GM23338 (cell line): Measurements from ENCODE around the gene HIBADH. TPM values are rescaled to one million over a fixed set of nuclear protein-coding genes. Genes with fewer than 3 reads are reported as not detected.

ENCODE experiments used
- ATAC-seq: fragments of 200-7000 bp; cut with Tn5 transposase; 3 replicates; pipeline ENCODE4 v1.9.1; 2020
- DNase-seq: peaks from one replicate; pipeline ENCODE4 v3.0.0-alpha.2; 2015; ENCODE audit warnings: low spot score
- H2AFZ ChIP-seq: fragments of 200-600 bp; sonication (generic); 2 replicates; pipeline ENCODE4 v1.8.0; 2016; ENCODE audit warnings: antibody characterized with exemption, mild to moderate bottlenecking, moderate library complexity
- H3F3A ChIP-seq: fragments of 200-600 bp; sonication (generic); replicated peaks from 2 replicates; pipeline ENCODE4 v1.8.0; 2017; ENCODE audit warnings: antibody characterized with exemption, mixed run types, low read depth
- H3K27ac ChIP-seq: fragments of 200-600 bp; sonication (generic); 2 replicates; pipeline ENCODE4 v1.6.1; 2016; ENCODE audit warnings: low read depth
- H3K27me3 ChIP-seq: fragments of 200-600 bp; sonication (generic); 2 replicates; pipeline ENCODE4 v1.8.0; 2016; ENCODE audit warnings: mild to moderate bottlenecking, mixed run types, moderate library complexity; ENCODE audit not compliant: insufficient read depth
- H3K36me3 ChIP-seq: fragments of 200-600 bp; sonication (generic); 2 replicates; pipeline ENCODE4 v1.8.0; 2016; ENCODE audit warnings: mild to moderate bottlenecking; ENCODE audit not compliant: insufficient read depth
- H3K4me1 ChIP-seq: fragments of 200-600 bp; sonication (generic); 2 replicates; pipeline ENCODE4 v1.8.0; 2016; ENCODE audit warnings: mild to moderate bottlenecking, moderate library complexity; ENCODE audit not compliant: insufficient read depth
- H3K4me2 ChIP-seq: fragments of 200-600 bp; sonication (generic); 2 replicates; pipeline ENCODE4 v1.7.1; 2017; ENCODE audit warnings: mixed run types
- H3K4me3 ChIP-seq: fragments of 200-600 bp; sonication (generic); 2 replicates; pipeline ENCODE4 v1.6.1; 2016; ENCODE audit warnings: mixed run types
- H3K79me2 ChIP-seq: fragments of 200-600 bp; sonication (generic); replicated peaks from 2 replicates; pipeline ENCODE4 v1.8.0; 2017; ENCODE audit warnings: mild to moderate bottlenecking; ENCODE audit not compliant: insufficient read depth
- H3K9me2 ChIP-seq: fragments of 200-600 bp; sonication (generic); 2 replicates; pipeline ENCODE4 v1.8.0; 2017; ENCODE audit not compliant: insufficient read depth
- H4K20me1 ChIP-seq: fragments of 200-600 bp; sonication (generic); replicated peaks from 2 replicates; pipeline ENCODE4 v1.8.0; 2017; ENCODE audit warnings: mild to moderate bottlenecking; ENCODE audit not compliant: insufficient read depth
- H3K27ac Mint-ChIP-seq: 2 replicates; pipeline ENCODE4 v1.8.0; 2020; ENCODE audit warnings: inconsistent platforms, mild to moderate bottlenecking, moderate library complexity, mixed read lengths
- H3K27me3 Mint-ChIP-seq: 3 replicates; pipeline ENCODE4 v1.8.0; 2022; ENCODE audit warnings: low read depth, mild to moderate bottlenecking, moderate library complexity, mixed read lengths, inconsistent platforms; ENCODE audit not compliant: insufficient read depth, poor library complexity
- H3K36me3 Mint-ChIP-seq: 3 replicates; pipeline ENCODE4 v1.8.0; 2021; ENCODE audit warnings: low read depth, mild to moderate bottlenecking, inconsistent platforms, moderate library complexity, mixed read lengths
- H3K4me1 Mint-ChIP-seq: 3 replicates; pipeline ENCODE4 v1.8.0; 2020; ENCODE audit warnings: mild to moderate bottlenecking, inconsistent platforms, mixed read lengths
- H3K4me3 Mint-ChIP-seq: 3 replicates; pipeline ENCODE4 v1.8.0; 2021; ENCODE audit warnings: moderate library complexity, mild to moderate bottlenecking, inconsistent platforms, mixed read lengths
- H3K9me3 Mint-ChIP-seq: 3 replicates; pipeline ENCODE4 v1.8.0; 2020; ENCODE audit warnings: moderate library complexity, mild to moderate bottlenecking, inconsistent platforms, mixed read lengths
- EZH2 ChIP-seq: fragments of 200-600 bp; sonication (generic); IDR thresholded peaks from one replicate; pipeline ENCODE4 v1.8.0; 2017; ENCODE audit warnings: antibody characterized with exemption, mild to moderate bottlenecking, low read depth; ENCODE audit not compliant: unreplicated experiment
- EZH2phosphoT487 ChIP-seq: fragments of 200-600 bp; sonication (generic); IDR thresholded peaks from one replicate; pipeline ENCODE4 v1.8.1; 2018; ENCODE audit warnings: antibody characterized with exemption; ENCODE audit not compliant: unreplicated experiment
- JUNB ChIP-seq: IDR thresholded peaks from one replicate; pipeline ENCODE4 v1.6.1; 2016; ENCODE audit warnings: antibody characterized with exemption; ENCODE audit not compliant: unreplicated experiment
- POLR2AphosphoS5 ChIP-seq: IDR thresholded peaks from 2 replicates; pipeline ENCODE4 v1.6.1; 2016; ENCODE audit warnings: antibody characterized with exemption, low read depth
- ZNF114 ChIP-seq: fragments of 250-450 bp; sonication (Bioruptor Pico); IDR thresholded peaks from 2 replicates; pipeline ENCODE4 v1.5.0; 2020; ENCODE audit warnings: mild to moderate bottlenecking, moderate library complexity
- ZNF331 ChIP-seq: fragments of 250-450 bp; sonication (Bioruptor Pico); IDR thresholded peaks from 2 replicates; pipeline ENCODE4 v1.5.0; 2020; ENCODE audit warnings: low read depth, mild to moderate bottlenecking, moderate library complexity
- polyA plus RNA-seq: library from polyadenylated mRNA; unstranded; fragments of >200 nt; fragmentation: Nextera tagmentation; extraction: Ambion mirVana; gene quantifications from 2 replicates; pipeline ENCODE4 v1.2.1, GENCODE V29; 2016
- total RNA-seq: library from RNA; depleted of rRNA; stranded (reverse); fragments of >200 nt; shearing (Covaris generic); gene quantifications from 2 replicates; pipeline ENCODE4 v1.2.3, GENCODE V29; 2014
- TF ChIP-seq, protein P1 (sequence below): IDR thresholded peaks from 2 replicates; pipeline ENCODE4 v1.6.1; 2016; ENCODE audit warnings: antibody characterized with exemption
- TF ChIP-seq, protein P2 (sequence below): IDR thresholded peaks from one replicate; pipeline ENCODE4 v1.6.1; 2018; ENCODE audit warnings: antibody characterized with exemption; ENCODE audit not compliant: unreplicated experiment
- TF ChIP-seq, protein P3 (sequence below), 2 experiments: fragments of 200-600 bp in 1 of 2; sonication (generic) in 1 of 2; conservative IDR thresholded peaks; 2 replicates each; pipeline versions ENCODE4 v1.5.1 to v1.6.1; 2016 to 2017; ENCODE audit warnings: antibody characterized with exemption in 2 of 2, low read depth in 2 of 2, mild to moderate bottlenecking in 2 of 2, moderate library complexity in 1 of 2

HIBADH gene
- total and polyA plus RNA-seq, 2 experiments from 2014 or later, result 31.3 to 57.0 TPM

DNA sequence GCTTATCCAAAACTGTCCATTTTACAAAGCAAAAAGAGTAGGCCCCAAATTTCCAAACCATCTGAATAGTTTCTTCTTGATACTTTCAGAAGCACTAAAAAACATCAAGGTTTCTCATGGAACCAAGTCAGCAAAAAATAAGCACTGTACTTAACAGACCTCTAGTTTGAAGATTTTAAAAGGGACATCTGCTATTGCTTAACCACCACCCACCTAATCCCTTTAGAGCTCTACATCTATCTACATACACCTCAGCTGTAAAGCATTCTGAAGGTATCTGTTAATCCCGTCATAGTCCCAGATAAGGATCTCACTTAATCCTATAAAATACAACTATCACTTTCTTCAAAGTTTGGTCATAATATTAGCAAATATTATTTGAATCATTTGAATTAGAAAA lies 72.3 kb downstream of the HIBADH start:
- H3K4me3 Mint-ChIP-seq, result no peak overlapping the region
- H3K9me3 Mint-ChIP-seq, result no peaks in the 10 kb centered on the region

DNA sequence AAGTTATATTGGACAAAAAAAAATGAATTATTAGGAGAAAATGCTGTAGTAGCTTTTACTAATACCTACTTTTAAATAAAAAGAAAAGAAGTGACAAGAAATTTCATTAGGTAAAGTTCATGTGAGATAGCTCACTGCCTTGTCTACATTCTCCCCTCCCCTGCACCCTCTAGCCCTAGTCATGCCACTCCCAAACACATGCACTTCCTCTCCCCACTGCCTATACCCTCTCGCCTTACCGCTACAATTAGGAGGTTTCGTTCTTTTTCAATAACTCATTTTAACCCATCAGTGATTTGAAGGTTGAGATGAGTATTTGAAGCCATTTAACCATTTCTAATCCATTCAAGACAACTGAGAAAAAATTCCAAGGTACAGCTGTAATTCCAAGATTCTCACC lies 75.3 kb downstream of the HIBADH start:
- no peak overlapping the region for H3K27ac Mint-ChIP-seq
- Histone ChIP-seq H3K36me3 (no peaks in the 10 kb centered on the region), H2AFZ (no peak overlapping the region), H3K9me2 (no peaks in the 10 kb centered on the region), H3K4me3 (no peak overlapping the region), H3K4me2 (peak overlapping the region; percentile 27; the same call in 1 of the 2 replicates), H3K27ac (no peak overlapping the region), H3K4me1 (peaks cover 32% of the 10 kb centered on the region), H3K27me3 (no peaks in the 10 kb centered on the region), H4K20me1 (no peaks in the 10 kb centered on the region), H3F3A (no peaks in the 10 kb centered on the region), H3K79me2 (no peaks in the 10 kb centered on the region)
- H3K4me1 Mint-ChIP-seq, result peaks cover 39% of the 10 kb centered on the region
- ATAC-seq, result peak; percentile 73
- H3K27me3 Mint-ChIP-seq, result no peaks in the 10 kb centered on the region
- no peak for DNase-seq
- H3K9me3 Mint-ChIP-seq, result no peaks in the 10 kb centered on the region
- H3K4me3 Mint-ChIP-seq, result no peak overlapping the region
- H3K36me3 Mint-ChIP-seq, result no peaks in the 10 kb centered on the region
- TF ChIP-seq ZNF331 (CRISPR knock-in tag) (no peak), EZH2phosphoT487 (no peak), POLR2AphosphoS5 (no peak), JUNB (no peak), EZH2 (no peak), ZNF114 (CRISPR knock-in tag) (no peak)
- TF ChIP-seq, protein P1, sequence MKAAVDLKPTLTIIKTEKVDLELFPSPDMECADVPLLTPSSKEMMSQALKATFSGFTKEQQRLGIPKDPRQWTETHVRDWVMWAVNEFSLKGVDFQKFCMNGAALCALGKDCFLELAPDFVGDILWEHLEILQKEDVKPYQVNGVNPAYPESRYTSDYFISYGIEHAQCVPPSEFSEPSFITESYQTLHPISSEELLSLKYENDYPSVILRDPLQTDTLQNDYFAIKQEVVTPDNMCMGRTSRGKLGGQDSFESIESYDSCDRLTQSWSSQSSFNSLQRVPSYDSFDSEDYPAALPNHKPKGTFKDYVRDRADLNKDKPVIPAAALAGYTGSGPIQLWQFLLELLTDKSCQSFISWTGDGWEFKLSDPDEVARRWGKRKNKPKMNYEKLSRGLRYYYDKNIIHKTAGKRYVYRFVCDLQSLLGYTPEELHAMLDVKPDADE, result no peak
- TF ChIP-seq, protein P2, sequence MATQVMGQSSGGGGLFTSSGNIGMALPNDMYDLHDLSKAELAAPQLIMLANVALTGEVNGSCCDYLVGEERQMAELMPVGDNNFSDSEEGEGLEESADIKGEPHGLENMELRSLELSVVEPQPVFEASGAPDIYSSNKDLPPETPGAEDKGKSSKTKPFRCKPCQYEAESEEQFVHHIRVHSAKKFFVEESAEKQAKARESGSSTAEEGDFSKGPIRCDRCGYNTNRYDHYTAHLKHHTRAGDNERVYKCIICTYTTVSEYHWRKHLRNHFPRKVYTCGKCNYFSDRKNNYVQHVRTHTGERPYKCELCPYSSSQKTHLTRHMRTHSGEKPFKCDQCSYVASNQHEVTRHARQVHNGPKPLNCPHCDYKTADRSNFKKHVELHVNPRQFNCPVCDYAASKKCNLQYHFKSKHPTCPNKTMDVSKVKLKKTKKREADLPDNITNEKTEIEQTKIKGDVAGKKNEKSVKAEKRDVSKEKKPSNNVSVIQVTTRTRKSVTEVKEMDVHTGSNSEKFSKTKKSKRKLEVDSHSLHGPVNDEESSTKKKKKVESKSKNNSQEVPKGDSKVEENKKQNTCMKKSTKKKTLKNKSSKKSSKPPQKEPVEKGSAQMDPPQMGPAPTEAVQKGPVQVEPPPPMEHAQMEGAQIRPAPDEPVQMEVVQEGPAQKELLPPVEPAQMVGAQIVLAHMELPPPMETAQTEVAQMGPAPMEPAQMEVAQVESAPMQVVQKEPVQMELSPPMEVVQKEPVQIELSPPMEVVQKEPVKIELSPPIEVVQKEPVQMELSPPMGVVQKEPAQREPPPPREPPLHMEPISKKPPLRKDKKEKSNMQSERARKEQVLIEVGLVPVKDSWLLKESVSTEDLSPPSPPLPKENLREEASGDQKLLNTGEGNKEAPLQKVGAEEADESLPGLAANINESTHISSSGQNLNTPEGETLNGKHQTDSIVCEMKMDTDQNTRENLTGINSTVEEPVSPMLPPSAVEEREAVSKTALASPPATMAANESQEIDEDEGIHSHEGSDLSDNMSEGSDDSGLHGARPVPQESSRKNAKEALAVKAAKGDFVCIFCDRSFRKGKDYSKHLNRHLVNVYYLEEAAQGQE, result no peak
- TF ChIP-seq, protein P3, sequence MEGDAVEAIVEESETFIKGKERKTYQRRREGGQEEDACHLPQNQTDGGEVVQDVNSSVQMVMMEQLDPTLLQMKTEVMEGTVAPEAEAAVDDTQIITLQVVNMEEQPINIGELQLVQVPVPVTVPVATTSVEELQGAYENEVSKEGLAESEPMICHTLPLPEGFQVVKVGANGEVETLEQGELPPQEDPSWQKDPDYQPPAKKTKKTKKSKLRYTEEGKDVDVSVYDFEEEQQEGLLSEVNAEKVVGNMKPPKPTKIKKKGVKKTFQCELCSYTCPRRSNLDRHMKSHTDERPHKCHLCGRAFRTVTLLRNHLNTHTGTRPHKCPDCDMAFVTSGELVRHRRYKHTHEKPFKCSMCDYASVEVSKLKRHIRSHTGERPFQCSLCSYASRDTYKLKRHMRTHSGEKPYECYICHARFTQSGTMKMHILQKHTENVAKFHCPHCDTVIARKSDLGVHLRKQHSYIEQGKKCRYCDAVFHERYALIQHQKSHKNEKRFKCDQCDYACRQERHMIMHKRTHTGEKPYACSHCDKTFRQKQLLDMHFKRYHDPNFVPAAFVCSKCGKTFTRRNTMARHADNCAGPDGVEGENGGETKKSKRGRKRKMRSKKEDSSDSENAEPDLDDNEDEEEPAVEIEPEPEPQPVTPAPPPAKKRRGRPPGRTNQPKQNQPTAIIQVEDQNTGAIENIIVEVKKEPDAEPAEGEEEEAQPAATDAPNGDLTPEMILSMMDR (conservative IDR thresholded peaks at IDR 0.05; ENCODE audit: low read depth in 2 of 2), result no peak

More for the DNA sequence above, 72.3 kb downstream of the HIBADH start:
- H3K4me1 Mint-ChIP-seq, result peaks cover 46% of the 10 kb centered on the region
- Histone ChIP-seq H3F3A (no peaks in the 10 kb centered on the region), H3K9me2 (no peaks in the 10 kb centered on the region), H3K4me3 (no peak overlapping the region), H3K27me3 (no peaks in the 10 kb centered on the region), H4K20me1 (no peaks in the 10 kb centered on the region), H2AFZ (no peak overlapping the region), H3K79me2 (no peaks in the 10 kb centered on the region), H3K4me1 (peaks cover 42% of the 10 kb centered on the region), H3K4me2 (no peak overlapping the region), H3K36me3 (no peaks in the 10 kb centered on the region), H3K27ac (no peak overlapping the region)
- TF ChIP-seq POLR2AphosphoS5 (no peak), ZNF114 (CRISPR knock-in tag) (no peak)
- DNase-seq (no peak), ATAC-seq (no peak)
- H3K27me3 Mint-ChIP-seq, result no peaks in the 10 kb centered on the region
- no peak overlapping the region for H3K27ac Mint-ChIP-seq
- H3K36me3 Mint-ChIP-seq, result no peaks in the 10 kb centered on the region
